ENCODE results near the gene ACO2.

Gene ACO2

GRCh38 chr22:41461901-41462300, 7.0 kb upstream of the ACO2 start:
- H3K36me3 ChIP-seq (ENCODE audit: control insufficient read depth, insufficient read depth, low read length), result peaks cover 44% of the 10 kb centered on the region

GRCh38 chr22:41469218-41469851, 418 bp downstream of the ACO2 start:
- peaks cover 24% of the 10 kb centered on the region for H3K36me3 ChIP-seq (ENCODE audit: control insufficient read depth, insufficient read depth, low read length)
- H3K27me3 ChIP-seq (ENCODE audit: control insufficient read depth, insufficient read depth, low read length), result no peaks in the 10 kb centered on the region
- H3K4me3 ChIP-seq (ENCODE audit: low read depth, low read length), result peak overlapping the region; percentile 95
- peak overlapping the region; percentile 99 for H3K9ac ChIP-seq (ENCODE audit: low read depth, low read length)
- no peaks in the 10 kb centered on the region for H3K9me3 ChIP-seq (ENCODE audit: control insufficient read depth, insufficient read depth, low read length)
- peaks cover 3% of the 10 kb centered on the region for H3K4me1 ChIP-seq (ENCODE audit: control insufficient read depth, insufficient read depth, low read length)

More at GRCh38 chr22:41461901-41462300, 7.0 kb upstream of the ACO2 start:
- no peak overlapping the region for H3K9ac ChIP-seq (ENCODE audit: low read depth, low read length)
- H3K4me3 ChIP-seq (ENCODE audit: low read depth, low read length), result no peak overlapping the region
- H3K4me1 ChIP-seq (ENCODE audit: control insufficient read depth, insufficient read depth, low read length), result no peaks in the 10 kb centered on the region
- H3K27me3 ChIP-seq (ENCODE audit: control insufficient read depth, insufficient read depth, low read length), result no peaks in the 10 kb centered on the region
- no peaks in the 10 kb centered on the region for H3K9me3 ChIP-seq (ENCODE audit: control insufficient read depth, insufficient read depth, low read length)

- Histone ChIP-seq H3K9ac (ENCODE audit: low read depth, low read length) (no peak overlapping the region), H3K36me3 (ENCODE audit: control insufficient read depth, insufficient read depth, low read length) (peaks cover 11% of the 10 kb centered on the region)
Measured at GRCh38 chr22:41470886-41471285, 2.0 kb downstream of the ACO2 start.

GRCh38 chr22:41471568-41471967, 2.7 kb downstream of the ACO2 start:
- H3K4me1 ChIP-seq (ENCODE audit: control insufficient read depth, insufficient read depth, low read length), result peaks cover 3% of the 10 kb centered on the region
- no peaks in the 10 kb centered on the region for H3K27me3 ChIP-seq (ENCODE audit: control insufficient read depth, insufficient read depth, low read length)
- H3K9me3 ChIP-seq (ENCODE audit: control insufficient read depth, insufficient read depth, low read length), result no peaks in the 10 kb centered on the region
- H3K4me3 ChIP-seq (ENCODE audit: low read depth, low read length), result no peak overlapping the region
- peaks cover 6% of the 10 kb centered on the region for H3K36me3 ChIP-seq (ENCODE audit: control insufficient read depth, insufficient read depth, low read length)
- H3K9ac ChIP-seq (ENCODE audit: low read depth, low read length), result no peak overlapping the region

More at GRCh38 chr22:41470886-41471285, 2.0 kb downstream of the ACO2 start:
- Histone ChIP-seq H3K9me3 (ENCODE audit: control insufficient read depth, insufficient read depth, low read length) (no peaks in the 10 kb centered on the region), H3K4me3 (ENCODE audit: low read depth, low read length) (no peak overlapping the region), H3K4me1 (ENCODE audit: control insufficient read depth, insufficient read depth, low read length) (peaks cover 3% of the 10 kb centered on the region), H3K27me3 (ENCODE audit: control insufficient read depth, insufficient read depth, low read length) (no peaks in the 10 kb centered on the region)

GRCh38 chr22:41474872-41475451, 6.0 kb downstream of the ACO2 start:
- Histone ChIP-seq H3K27me3 (ENCODE audit: control insufficient read depth, insufficient read depth, low read length) (no peaks in the 10 kb centered on the region), H3K9me3 (ENCODE audit: control insufficient read depth, insufficient read depth, low read length) (no peaks in the 10 kb centered on the region), H3K4me1 (ENCODE audit: control insufficient read depth, insufficient read depth, low read length) (peaks cover 7% of the 10 kb centered on the region), H3K4me3 (ENCODE audit: low read depth, low read length) (no peak overlapping the region), H3K9ac (ENCODE audit: low read depth, low read length) (no peak overlapping the region), H3K36me3 (ENCODE audit: control insufficient read depth, insufficient read depth, low read length) (no peaks in the 10 kb centered on the region)

GRCh38 chr22:41478473-41478872, 9.6 kb downstream of the ACO2 start:
- peaks cover 29% of the 10 kb centered on the region for H3K4me1 ChIP-seq (ENCODE audit: control insufficient read depth, insufficient read depth, low read length)
- no peak overlapping the region for H3K9ac ChIP-seq (ENCODE audit: low read depth, low read length)
- H3K9me3 ChIP-seq (ENCODE audit: control insufficient read depth, insufficient read depth, low read length), result no peaks in the 10 kb centered on the region

GRCh38 chr22:41478891-41479521, 10.1 kb downstream of the ACO2 start:
- Histone ChIP-seq H3K9ac (ENCODE audit: low read depth, low read length) (no peak overlapping the region), H3K27me3 (ENCODE audit: control insufficient read depth, insufficient read depth, low read length) (no peaks in the 10 kb centered on the region), H3K4me3 (ENCODE audit: low read depth, low read length) (no peak overlapping the region), H3K9me3 (ENCODE audit: control insufficient read depth, insufficient read depth, low read length) (no peaks in the 10 kb centered on the region), H3K36me3 (ENCODE audit: control insufficient read depth, insufficient read depth, low read length) (no peaks in the 10 kb centered on the region), H3K4me1 (ENCODE audit: control insufficient read depth, insufficient read depth, low read length) (peaks cover 29% of the 10 kb centered on the region)

More at GRCh38 chr22:41478473-41478872, 9.6 kb downstream of the ACO2 start:
- H3K36me3 ChIP-seq (ENCODE audit: control insufficient read depth, insufficient read depth, low read length), result no peaks in the 10 kb centered on the region
- H3K4me3 ChIP-seq (ENCODE audit: low read depth, low read length), result no peak overlapping the region
- no peaks in the 10 kb centered on the region for H3K27me3 ChIP-seq (ENCODE audit: control insufficient read depth, insufficient read depth, low read length)

- H3K4me1 ChIP-seq (ENCODE audit: control insufficient read depth, insufficient read depth, low read length), result peaks cover 29% of the 10 kb centered on the region
- no peaks in the 10 kb centered on the region for H3K9me3 ChIP-seq (ENCODE audit: control insufficient read depth, insufficient read depth, low read length)
- no peak overlapping the region for H3K4me3 ChIP-seq (ENCODE audit: low read depth, low read length)
- H3K9ac ChIP-seq (ENCODE audit: low read depth, low read length), result no peak overlapping the region
- no peaks in the 10 kb centered on the region for H3K27me3 ChIP-seq (ENCODE audit: control insufficient read depth, insufficient read depth, low read length)
- no peaks in the 10 kb centered on the region for H3K36me3 ChIP-seq (ENCODE audit: control insufficient read depth, insufficient read depth, low read length)
Measured at GRCh38 chr22:41479671-41480396, 10.9 kb downstream of the ACO2 start.

- Histone ChIP-seq H3K4me3 (ENCODE audit: low read depth, low read length) (no peak overlapping the region), H3K36me3 (ENCODE audit: control insufficient read depth, insufficient read depth, low read length) (no peaks in the 10 kb centered on the region), H3K9ac (ENCODE audit: low read depth, low read length) (no peak overlapping the region), H3K9me3 (ENCODE audit: control insufficient read depth, insufficient read depth, low read length) (no peaks in the 10 kb centered on the region), H3K4me1 (ENCODE audit: control insufficient read depth, insufficient read depth, low read length) (peaks cover 29% of the 10 kb centered on the region), H3K27me3 (ENCODE audit: control insufficient read depth, insufficient read depth, low read length) (no peaks in the 10 kb centered on the region)
Measured at GRCh38 chr22:41480397-41480735, 11.4 kb downstream of the ACO2 start.

- Histone ChIP-seq H3K4me3 (ENCODE audit: low read depth, low read length) (no peak overlapping the region), H3K9me3 (ENCODE audit: control insufficient read depth, insufficient read depth, low read length) (no peaks in the 10 kb centered on the region), H3K9ac (ENCODE audit: low read depth, low read length) (no peak overlapping the region), H3K4me1 (ENCODE audit: control insufficient read depth, insufficient read depth, low read length) (peaks cover 29% of the 10 kb centered on the region), H3K36me3 (ENCODE audit: control insufficient read depth, insufficient read depth, low read length) (no peaks in the 10 kb centered on the region), H3K27me3 (ENCODE audit: control insufficient read depth, insufficient read depth, low read length) (no peaks in the 10 kb centered on the region)
Measured at GRCh38 chr22:41481131-41481830, 12.4 kb downstream of the ACO2 start.

GRCh38 chr22:41481925-41482318, 13.0 kb downstream of the ACO2 start:
- H3K4me3 ChIP-seq (ENCODE audit: low read depth, low read length), result no peak overlapping the region
- no peaks in the 10 kb centered on the region for H3K9me3 ChIP-seq (ENCODE audit: control insufficient read depth, insufficient read depth, low read length)
- H3K36me3 ChIP-seq (ENCODE audit: control insufficient read depth, insufficient read depth, low read length), result no peaks in the 10 kb centered on the region
- H3K27me3 ChIP-seq (ENCODE audit: control insufficient read depth, insufficient read depth, low read length), result no peaks in the 10 kb centered on the region
- peaks cover 29% of the 10 kb centered on the region for H3K4me1 ChIP-seq (ENCODE audit: control insufficient read depth, insufficient read depth, low read length)
- no peak overlapping the region for H3K9ac ChIP-seq (ENCODE audit: low read depth, low read length)
